Caco-2 (cell line): Measurements from ENCODE around the gene COL26A1. TPM values are rescaled to one million over a fixed set of nuclear protein-coding genes. Genes with fewer than 3 reads are reported as not detected.

ENCODE experiments used
- BruUV-seq: library from RNA; stranded (reverse); fragments of 400-500 nt; replicated peaks from 2 replicates; lab custom pipeline; 2021; lab: Mats Ljungman, UMichigan
- CTCF ChIA-PET: fragments of 300-600 bp; sonication (Branson Sonifier 250); formaldehyde crosslinking; loops from one replicate; lab custom pipeline; 2022; ENCODE audit warnings: antibody characterized with exemption; lab: Charles Lee
- POLR2A ChIA-PET: fragments of 300-600 bp; sonication (Branson Sonifier 250); formaldehyde crosslinking; loops from one replicate; lab custom pipeline; 2022; ENCODE audit warnings: antibody characterized with exemption; lab: Charles Lee
- DNase-seq, 2 experiments: peaks; one replicate each; pipeline versions ENCODE4 v3.0.0 to v3.0.0-alpha.2; 2020 to 2022
- H3K27me3 ChIP-seq: replicated peaks from 2 replicates; pipeline ENCODE4 v1.6.0; 2011; ENCODE audit warnings: low read length; ENCODE audit not compliant: control insufficient read depth, insufficient read depth
- H3K36me3 ChIP-seq: 2 replicates; pipeline ENCODE4 v1.5.1; 2011; ENCODE audit warnings: low read length; ENCODE audit not compliant: control insufficient read depth, insufficient read depth
- H3K4me1 ChIP-seq: fragments of 250-450 bp; sonication (Bioruptor Pico); 2 replicates; pipeline ENCODE4 v1.5.1; 2020; ENCODE audit warnings: mild to moderate bottlenecking
- H3K4me3 ChIP-seq: 2 replicates; pipeline ENCODE4 v1.5.1; 2011; ENCODE audit warnings: low read depth, mild to moderate bottlenecking, control low read depth, low read length
- H3K9me3 ChIP-seq: fragments of 250-450 bp; sonication (Bioruptor Pico); 2 replicates; pipeline ENCODE4 v1.5.1; 2020; ENCODE audit warnings: mild to moderate bottlenecking, moderate library complexity
- H3K27ac Mint-ChIP-seq: one replicate; pipeline ENCODE4 v1.8.0; 2022; ENCODE audit warnings: mixed read lengths; ENCODE audit not compliant: unreplicated experiment
- H3K27me3 Mint-ChIP-seq: one replicate; pipeline ENCODE4 v1.8.0; 2022; ENCODE audit warnings: mixed read lengths; ENCODE audit not compliant: insufficient read depth, unreplicated experiment
- H3K36me3 Mint-ChIP-seq: one replicate; pipeline ENCODE4 v1.8.0; 2022; ENCODE audit warnings: mild to moderate bottlenecking, mixed read lengths; ENCODE audit not compliant: insufficient read depth, unreplicated experiment
- H3K4me1 Mint-ChIP-seq: one replicate; pipeline ENCODE4 v1.8.0; 2022; ENCODE audit warnings: low read depth, mixed read lengths; ENCODE audit not compliant: unreplicated experiment
- H3K4me3 Mint-ChIP-seq: one replicate; pipeline ENCODE4 v1.8.0; 2022; ENCODE audit warnings: mild to moderate bottlenecking, moderate library complexity, mixed read lengths; ENCODE audit not compliant: unreplicated experiment
- H3K9me3 Mint-ChIP-seq: one replicate; pipeline ENCODE4 v1.8.0; 2022; ENCODE audit warnings: mixed read lengths; ENCODE audit not compliant: unreplicated experiment
- intact Hi-C: fragments of 100-400 bp; cut with micrococcal nuclease; formaldehyde crosslinking; loops from one replicate; pipeline ENCODE4 v1.10.0; 2022; ENCODE audit not compliant: unreplicated experiment
- total RNA-seq: library from RNA; stranded (reverse); gene quantifications from 2 replicates; pipeline ENCODE4 v1.2.3, GENCODE V29; 2022
- TF ChIP-seq, protein P1 (sequence below), 2 experiments: fragments of 200-600 bp in 1 of 2; IDR thresholded peaks; 1 replicate in 1 of 2; 2 replicates in 1 of 2; pipeline versions ENCODE4 v1.5.1 to v1.8.0; 2011 to 2022; ENCODE audit warnings: antibody characterized with exemption in 1 of 2, control low read depth in 1 of 2, inconsistent platforms in 1 of 2, low read depth in 1 of 2, low read length in 1 of 2, mild to moderate bottlenecking in 1 of 2, moderate library complexity in 1 of 2; ENCODE audit not compliant: insufficient read depth in 1 of 2, severe bottlenecking in 1 of 2, unreplicated experiment in 1 of 2

The COL26A1 gene
- total RNA-seq, 1 experiment from 2014 or later: 23.3 TPM

GRCh38 chr7:101374990-101375389 lies 12.3 kb downstream of the COL26A1 start:
- TF ChIP-seq, protein P1, sequence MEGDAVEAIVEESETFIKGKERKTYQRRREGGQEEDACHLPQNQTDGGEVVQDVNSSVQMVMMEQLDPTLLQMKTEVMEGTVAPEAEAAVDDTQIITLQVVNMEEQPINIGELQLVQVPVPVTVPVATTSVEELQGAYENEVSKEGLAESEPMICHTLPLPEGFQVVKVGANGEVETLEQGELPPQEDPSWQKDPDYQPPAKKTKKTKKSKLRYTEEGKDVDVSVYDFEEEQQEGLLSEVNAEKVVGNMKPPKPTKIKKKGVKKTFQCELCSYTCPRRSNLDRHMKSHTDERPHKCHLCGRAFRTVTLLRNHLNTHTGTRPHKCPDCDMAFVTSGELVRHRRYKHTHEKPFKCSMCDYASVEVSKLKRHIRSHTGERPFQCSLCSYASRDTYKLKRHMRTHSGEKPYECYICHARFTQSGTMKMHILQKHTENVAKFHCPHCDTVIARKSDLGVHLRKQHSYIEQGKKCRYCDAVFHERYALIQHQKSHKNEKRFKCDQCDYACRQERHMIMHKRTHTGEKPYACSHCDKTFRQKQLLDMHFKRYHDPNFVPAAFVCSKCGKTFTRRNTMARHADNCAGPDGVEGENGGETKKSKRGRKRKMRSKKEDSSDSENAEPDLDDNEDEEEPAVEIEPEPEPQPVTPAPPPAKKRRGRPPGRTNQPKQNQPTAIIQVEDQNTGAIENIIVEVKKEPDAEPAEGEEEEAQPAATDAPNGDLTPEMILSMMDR (IDR thresholded peaks at IDR 0.05; ENCODE audit: insufficient read depth in 1 of 2, low read depth in 1 of 2, low read length in 1 of 2, severe bottlenecking in 1 of 2, unreplicated experiment in 1 of 2): no peak
- no peaks in the 10 kb centered on the region for H3K27me3 Mint-ChIP-seq
- CTCF ChIA-PET: no interaction called here
- H3K27me3 ChIP-seq: no peaks in the 10 kb centered on the region
- H3K4me3 ChIP-seq: no peak overlapping the region
- peaks cover 22% of the 10 kb centered on the region for H3K4me1 ChIP-seq
- intact Hi-C loops: no loop called here
- no peak overlapping the region for H3K27ac Mint-ChIP-seq
- H3K36me3 ChIP-seq: no peaks in the 10 kb centered on the region
- BruUV-seq: no TSS peak
- H3K4me1 Mint-ChIP-seq: peaks cover 16% of the 10 kb centered on the region
- POLR2A ChIA-PET: no interaction called here
- peaks cover 12% of the 10 kb centered on the region for H3K36me3 Mint-ChIP-seq
- no peaks in the 10 kb centered on the region for H3K9me3 ChIP-seq
- no peaks in the 10 kb centered on the region for H3K9me3 Mint-ChIP-seq
- DNase-seq: no peak
- H3K4me3 Mint-ChIP-seq: no peak overlapping the region

DNA sequence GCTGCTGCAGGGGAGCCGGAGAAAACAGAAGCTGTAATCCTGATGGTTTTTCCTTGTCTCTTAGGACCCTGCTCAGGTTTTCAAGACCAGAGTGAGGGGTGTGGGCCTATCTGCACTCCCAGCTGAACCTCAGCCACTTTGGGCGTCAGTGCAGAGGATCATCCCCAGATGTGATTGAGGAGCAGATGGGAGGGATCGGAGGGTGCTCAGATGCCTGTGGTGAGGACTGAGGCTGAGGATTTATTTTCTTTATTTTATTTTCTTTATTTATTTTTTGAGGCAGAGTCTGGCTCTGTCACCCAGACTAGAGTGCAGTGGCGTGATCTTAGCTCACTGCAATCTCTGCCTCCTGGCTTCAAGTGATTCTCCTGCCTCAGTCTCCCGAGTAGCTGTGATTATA lies 13.9 kb downstream of the COL26A1 start:
- Histone ChIP-seq H3K9me3 (0 out of 2 replicates have a peak, but pooled peaks cover 4% of the 10 kb centered on the region), H3K36me3 (no peaks in the 10 kb centered on the region), H3K4me1 (peaks cover 22% of the 10 kb centered on the region), H3K27me3 (no peaks in the 10 kb centered on the region), H3K4me3 (no peak overlapping the region)
- POLR2A ChIA-PET: no interaction called here
- Mint-ChIP-seq H3K4me3 (no peak overlapping the region), H3K36me3 (peaks cover 16% of the 10 kb centered on the region), H3K27me3 (no peaks in the 10 kb centered on the region), H3K9me3 (peaks cover 9% of the 10 kb centered on the region), H3K4me1 (peaks cover 16% of the 10 kb centered on the region), H3K27ac (peak overlapping the region; percentile 63)
- TF ChIP-seq, protein P1 (IDR thresholded peaks at IDR 0.05; ENCODE audit: insufficient read depth in 1 of 2, low read depth in 1 of 2, low read length in 1 of 2, severe bottlenecking in 1 of 2, unreplicated experiment in 1 of 2): no peak
- CTCF ChIA-PET: interaction anchor here (0.6 to 1.3 kb wide), 4 partner anchors 13 to 130 kb away, joined by 3 to 5 read pairs (median 3); partner anchors contain the start of gene IFT22
- DNase-seq: no peak
- BruUV-seq: no TSS peak
- intact Hi-C loops: no loop called here

DNA sequence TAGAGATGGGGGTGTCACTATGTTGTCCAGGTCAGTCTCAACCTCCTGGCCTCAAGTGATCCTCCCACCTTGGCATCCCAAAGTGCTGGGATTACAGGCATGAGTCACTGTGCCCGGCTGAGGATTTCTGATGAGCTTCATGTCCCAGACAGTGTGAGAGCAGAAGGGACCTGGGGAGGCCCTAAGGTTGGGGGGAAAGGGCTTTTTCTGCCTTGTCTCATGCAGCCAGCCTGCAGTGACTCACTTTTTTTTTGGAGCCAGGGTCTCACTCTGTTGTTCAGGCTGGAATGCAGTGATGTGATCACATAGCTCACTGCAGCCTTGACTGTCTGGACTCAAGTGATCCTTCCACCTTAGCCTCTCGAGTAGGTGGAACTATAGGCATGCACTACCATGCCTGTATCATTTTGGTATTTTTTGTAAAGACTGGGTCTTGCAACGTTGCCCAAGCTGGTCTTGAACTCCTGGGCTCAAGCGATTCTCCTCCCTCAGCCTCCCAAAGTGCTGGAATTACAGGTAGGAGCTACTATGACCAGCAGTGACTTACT lies 14.6 kb downstream of the COL26A1 start:
- CTCF ChIA-PET: interaction anchor here (1.2 to 1.3 kb wide), 2 partner anchors 14 to 56 kb away, joined by 3 to 5 read pairs; partner anchors contain the start of gene IFT22
- H3K36me3 ChIP-seq: no peaks in the 10 kb centered on the region
- TF ChIP-seq, protein P1 (IDR thresholded peaks at IDR 0.05; ENCODE audit: insufficient read depth in 1 of 2, low read depth in 1 of 2, low read length in 1 of 2, severe bottlenecking in 1 of 2, unreplicated experiment in 1 of 2): no peak
- POLR2A ChIA-PET: no interaction called here
- no TSS peak for BruUV-seq
- no peaks in the 10 kb centered on the region for H3K27me3 ChIP-seq
- no peak for DNase-seq
- Mint-ChIP-seq H3K9me3 (peaks cover 10% of the 10 kb centered on the region), H3K4me3 (no peak overlapping the region), H3K27me3 (no peaks in the 10 kb centered on the region), H3K27ac (peak overlapping the region; percentile 63), H3K36me3 (peaks cover 16% of the 10 kb centered on the region), H3K4me1 (peaks cover 16% of the 10 kb centered on the region)
- intact Hi-C loops: no loop called here
- 0 out of 2 replicates have a peak, but pooled peaks cover 4% of the 10 kb centered on the region for H3K9me3 ChIP-seq
- H3K4me3 ChIP-seq: no peak overlapping the region
- peaks cover 22% of the 10 kb centered on the region for H3K4me1 ChIP-seq
